Measurements from ENCODE around the gene CACNA1C.

Gene CACNA1C

DNA sequence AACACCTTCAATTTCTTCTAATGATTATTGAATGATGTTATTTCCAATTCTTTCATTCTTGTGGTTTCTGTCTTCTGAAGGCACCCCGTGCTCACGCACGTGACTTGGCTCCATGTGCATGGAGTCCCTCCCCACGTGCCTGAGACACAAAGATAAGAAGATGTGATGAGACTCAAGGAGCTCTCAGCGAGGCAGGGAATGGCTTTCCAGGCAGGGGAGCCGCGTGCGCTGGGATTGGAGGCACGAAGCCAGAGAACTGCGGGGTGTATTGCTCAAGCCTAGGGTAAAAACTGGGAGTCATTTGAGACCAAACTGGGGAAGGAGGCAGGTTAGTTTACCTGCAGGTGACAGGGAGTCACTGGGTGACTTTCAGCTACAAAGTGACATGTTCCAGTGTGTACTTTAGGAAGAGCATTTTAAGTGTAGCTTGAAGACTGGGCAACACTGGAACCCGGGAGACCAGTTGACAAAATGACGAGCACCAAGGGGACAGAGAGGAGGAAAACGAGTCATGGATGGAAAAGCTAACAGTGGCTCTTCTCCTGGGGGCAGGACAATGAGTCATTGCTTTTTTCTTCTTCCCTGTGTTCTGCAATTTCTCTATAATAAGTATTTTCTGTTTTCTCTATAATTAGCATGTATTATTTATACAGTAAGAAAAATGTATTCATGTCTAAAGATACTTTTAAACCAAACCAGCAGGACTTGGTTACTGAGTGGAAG lies 430.3 kb downstream of the CACNA1C start:
- DNase-seq (ENCODE audit: low read depth): no peak
- TF ChIP-seq, protein P1, sequence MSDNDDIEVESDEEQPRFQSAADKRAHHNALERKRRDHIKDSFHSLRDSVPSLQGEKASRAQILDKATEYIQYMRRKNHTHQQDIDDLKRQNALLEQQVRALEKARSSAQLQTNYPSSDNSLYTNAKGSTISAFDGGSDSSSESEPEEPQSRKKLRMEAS (IDR thresholded peaks at IDR 0.05; ENCODE audit: low read depth, low read length): no peak
- TF ChIP-seq POLR2A (IDR thresholded peaks at IDR 0.05; ENCODE audit: extremely low read depth, insufficient read length): no peak
- TF ChIP-seq, protein P2, sequence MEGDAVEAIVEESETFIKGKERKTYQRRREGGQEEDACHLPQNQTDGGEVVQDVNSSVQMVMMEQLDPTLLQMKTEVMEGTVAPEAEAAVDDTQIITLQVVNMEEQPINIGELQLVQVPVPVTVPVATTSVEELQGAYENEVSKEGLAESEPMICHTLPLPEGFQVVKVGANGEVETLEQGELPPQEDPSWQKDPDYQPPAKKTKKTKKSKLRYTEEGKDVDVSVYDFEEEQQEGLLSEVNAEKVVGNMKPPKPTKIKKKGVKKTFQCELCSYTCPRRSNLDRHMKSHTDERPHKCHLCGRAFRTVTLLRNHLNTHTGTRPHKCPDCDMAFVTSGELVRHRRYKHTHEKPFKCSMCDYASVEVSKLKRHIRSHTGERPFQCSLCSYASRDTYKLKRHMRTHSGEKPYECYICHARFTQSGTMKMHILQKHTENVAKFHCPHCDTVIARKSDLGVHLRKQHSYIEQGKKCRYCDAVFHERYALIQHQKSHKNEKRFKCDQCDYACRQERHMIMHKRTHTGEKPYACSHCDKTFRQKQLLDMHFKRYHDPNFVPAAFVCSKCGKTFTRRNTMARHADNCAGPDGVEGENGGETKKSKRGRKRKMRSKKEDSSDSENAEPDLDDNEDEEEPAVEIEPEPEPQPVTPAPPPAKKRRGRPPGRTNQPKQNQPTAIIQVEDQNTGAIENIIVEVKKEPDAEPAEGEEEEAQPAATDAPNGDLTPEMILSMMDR (IDR thresholded peaks at IDR 0.05; ENCODE audit: low read depth, low read length): no peak
- H3K4me3 ChIP-seq (ENCODE audit: low read depth, low read length): no peak overlapping the region

DNA sequence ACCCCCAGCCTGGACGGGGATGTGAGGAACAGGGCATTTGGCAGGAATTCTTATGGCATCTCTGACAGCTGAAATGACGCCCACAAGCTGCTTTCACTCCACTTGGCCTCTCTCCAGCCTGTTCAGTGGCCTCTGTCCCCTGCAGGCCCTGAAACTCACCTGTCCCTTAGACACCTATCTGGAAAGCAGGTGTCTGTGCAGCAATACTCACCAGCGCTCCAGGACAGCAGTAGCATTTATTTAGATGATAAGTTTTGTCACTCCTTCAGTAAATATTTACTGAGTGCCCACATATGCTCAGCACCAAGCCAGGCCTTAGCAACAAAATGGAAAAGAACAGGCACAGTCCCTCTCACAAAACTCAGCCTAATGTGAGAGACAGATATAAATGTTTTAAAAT lies 430.9 kb downstream of the CACNA1C start:
- H3K4me3 ChIP-seq (ENCODE audit: low read depth, low read length): no peak overlapping the region
- no peak for DNase-seq (ENCODE audit: low read depth)
- TF ChIP-seq, protein P2 (IDR thresholded peaks at IDR 0.05; ENCODE audit: low read depth, low read length): no peak
- TF ChIP-seq POLR2A (IDR thresholded peaks at IDR 0.05; ENCODE audit: extremely low read depth, insufficient read length) (no peak), MYC (IDR thresholded peaks at IDR 0.05; ENCODE audit: low read depth, low read length) (no peak)
- TF ChIP-seq, protein P1 (IDR thresholded peaks at IDR 0.05; ENCODE audit: low read depth, low read length): no peak

DNA sequence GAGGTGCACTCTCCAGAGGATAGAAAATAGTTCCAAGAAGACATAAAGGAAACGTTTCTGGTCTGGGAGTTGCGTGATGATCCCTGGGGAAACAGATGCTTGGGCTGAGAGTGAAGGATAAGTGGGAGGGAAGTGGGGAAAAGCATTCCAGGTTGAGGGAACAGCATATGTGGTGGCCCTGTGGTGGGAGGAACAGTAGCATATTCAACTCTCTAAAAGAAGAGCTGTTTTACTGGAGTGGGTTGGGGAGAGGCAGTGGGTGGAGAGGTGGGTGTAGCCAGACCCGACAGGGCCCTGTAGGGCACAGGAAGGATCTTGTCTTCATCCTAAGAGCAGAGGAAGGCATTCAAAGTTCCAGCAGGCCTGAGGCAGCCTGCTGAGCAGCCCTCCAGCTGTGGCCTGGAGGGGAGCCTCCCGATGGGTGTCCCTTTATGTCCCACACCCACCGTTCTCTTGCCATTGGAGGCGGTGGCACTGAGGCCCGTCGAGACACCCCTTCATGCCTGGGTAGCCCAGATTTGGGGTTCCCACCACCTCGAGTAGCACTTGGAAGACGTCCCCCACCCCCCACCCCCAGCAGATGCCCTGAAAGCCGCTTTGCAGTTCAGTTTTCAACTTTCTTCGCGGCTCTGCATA lies 431.5 kb downstream of the CACNA1C start:
- DNase-seq (ENCODE audit: low read depth): no peak
- H3K4me3 ChIP-seq (ENCODE audit: low read depth, low read length): no peak overlapping the region
- TF ChIP-seq, protein P2 (IDR thresholded peaks at IDR 0.05; ENCODE audit: low read depth, low read length): no peak
- TF ChIP-seq, protein P1 (IDR thresholded peaks at IDR 0.05; ENCODE audit: low read depth, low read length): no peak
- TF ChIP-seq MYC (IDR thresholded peaks at IDR 0.05; ENCODE audit: low read depth, low read length): no peak
- TF ChIP-seq POLR2A (IDR thresholded peaks at IDR 0.05; ENCODE audit: extremely low read depth, insufficient read length): no peak

DNA sequence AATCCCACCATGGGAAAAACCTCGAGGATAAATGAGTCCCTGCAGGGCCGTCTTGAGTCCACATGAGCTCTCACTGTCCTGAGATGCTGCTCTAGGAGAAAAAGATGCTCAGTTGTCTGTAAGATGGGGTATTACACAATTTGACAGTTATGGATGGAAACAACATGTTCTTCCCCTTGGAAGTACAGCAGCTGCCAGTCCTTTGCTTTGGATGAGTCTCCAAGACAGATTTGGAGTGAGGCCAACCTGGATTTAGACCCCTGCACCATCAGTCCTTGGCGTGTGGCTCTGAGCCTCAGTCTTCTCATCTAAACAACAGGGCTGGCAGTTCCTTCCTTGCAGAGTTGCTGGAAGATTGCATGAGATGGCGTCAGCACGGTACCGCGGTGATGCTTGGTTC lies 432.9 kb downstream of the CACNA1C start:
- TF ChIP-seq, protein P2 (IDR thresholded peaks at IDR 0.05; ENCODE audit: low read depth, low read length): no peak
- TF ChIP-seq MYC (IDR thresholded peaks at IDR 0.05; ENCODE audit: low read depth, low read length) (no peak), POLR2A (IDR thresholded peaks at IDR 0.05; ENCODE audit: extremely low read depth, insufficient read length) (no peak)
- TF ChIP-seq, protein P1 (IDR thresholded peaks at IDR 0.05; ENCODE audit: low read depth, low read length): no peak
- DNase-seq (ENCODE audit: low read depth): no peak
- H3K4me3 ChIP-seq (ENCODE audit: low read depth, low read length): no peak overlapping the region

DNA sequence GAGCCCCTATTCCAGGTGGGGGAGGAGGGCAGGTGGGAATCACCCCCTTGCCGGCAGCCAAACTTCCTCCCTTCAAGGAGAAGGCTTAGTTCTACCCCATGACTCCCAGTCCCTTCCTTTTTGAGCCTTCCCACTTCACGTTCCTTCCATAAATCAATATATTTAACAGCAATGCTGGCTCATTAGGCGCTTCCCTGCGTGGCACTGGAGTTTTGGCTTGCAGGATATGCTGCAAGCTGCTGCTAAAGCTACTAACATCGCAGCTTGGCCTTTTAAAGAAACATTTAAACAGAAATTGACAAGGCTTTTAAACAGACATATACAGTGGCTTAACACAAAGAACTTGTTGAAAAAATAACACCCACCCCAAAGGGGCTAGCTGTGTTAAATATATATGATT lies 434.0 kb downstream of the CACNA1C start:
- H3K4me3 ChIP-seq (ENCODE audit: low read depth, low read length): no peak overlapping the region
- no peak for DNase-seq (ENCODE audit: low read depth)
- TF ChIP-seq, protein P1 (IDR thresholded peaks at IDR 0.05; ENCODE audit: low read depth, low read length): no peak
- TF ChIP-seq, protein P2 (IDR thresholded peaks at IDR 0.05; ENCODE audit: low read depth, low read length): no peak
- no peak for TF ChIP-seq POLR2A (IDR thresholded peaks at IDR 0.05; ENCODE audit: extremely low read depth, insufficient read length)
- no peak for TF ChIP-seq MYC (IDR thresholded peaks at IDR 0.05; ENCODE audit: low read depth, low read length)
